IMR-90 (cell line): ENCODE results near the gene TRPV3.

Experiments
- BHLHE40 ChIP-seq: fragments of 150-350 bp; IDR thresholded peaks from 2 replicates; pipeline ENCODE4 v1.6.1; 2016; ENCODE audit warnings: mild to moderate bottlenecking, low read depth, low read length
- CHD1 ChIP-seq: IDR thresholded peaks from 2 replicates; pipeline ENCODE4 v1.6.1; 2012; ENCODE audit warnings: low read depth, low read length, improper control_type of control experiment
- MXI1 ChIP-seq: IDR thresholded peaks from 2 replicates; pipeline ENCODE4 v1.6.1; 2012; ENCODE audit warnings: low read depth, mild to moderate bottlenecking, low read length, moderate library complexity, borderline replicate concordance
- NFE2L2 ChIP-seq: fragments of 150-350 bp; IDR thresholded peaks from 2 replicates; pipeline ENCODE4 v1.6.1; 2016; ENCODE audit warnings: low read depth, mild to moderate bottlenecking, low read length
- POLR2A ChIP-seq: IDR thresholded peaks from 2 replicates; pipeline ENCODE4 v1.6.1; 2012; ENCODE audit warnings: mild to moderate bottlenecking, low read depth, low read length
- RAD21 ChIP-seq: IDR thresholded peaks from 2 replicates; pipeline ENCODE4 v1.6.1; 2012; ENCODE audit warnings: low read length, improper control_type of control experiment
- RCOR1 ChIP-seq: IDR thresholded peaks from 2 replicates; pipeline ENCODE4 v1.6.1; 2012; ENCODE audit warnings: mild to moderate bottlenecking, low read length, improper control_type of control experiment; ENCODE audit not compliant: insufficient replicate concordance
- RFX5 ChIP-seq: IDR thresholded peaks from 2 replicates; pipeline ENCODE4 v1.8.0; 2012; ENCODE audit warnings: low read depth, mild to moderate bottlenecking, low read length, moderate library complexity
- SMC3 ChIP-seq: fragments of 150-350 bp; IDR thresholded peaks from 2 replicates; pipeline ENCODE4 v1.6.1; 2016; ENCODE audit warnings: low read depth, mild to moderate bottlenecking, antibody characterized with exemption, low read length, moderate library complexity
- TF ChIP-seq, protein P1 (sequence below): conservative IDR thresholded peaks from 2 replicates; pipeline ENCODE4 v1.5.1; 2012; ENCODE audit warnings: mild to moderate bottlenecking, low read depth, low read length, improper control_type of control experiment
- TF ChIP-seq, protein P2 (sequence below): fragments of 150-350 bp; IDR thresholded peaks from 2 replicates; pipeline ENCODE4 v1.6.1; 2016; ENCODE audit warnings: low read depth, mild to moderate bottlenecking, low read length, moderate library complexity, borderline replicate concordance
- TF ChIP-seq, protein P3 (sequence below): fragments of 150-350 bp; IDR thresholded peaks from 2 replicates; pipeline ENCODE4 v1.6.1; 2017; ENCODE audit warnings: mild to moderate bottlenecking, antibody characterized with exemption, low read length, low read depth

DNA sequence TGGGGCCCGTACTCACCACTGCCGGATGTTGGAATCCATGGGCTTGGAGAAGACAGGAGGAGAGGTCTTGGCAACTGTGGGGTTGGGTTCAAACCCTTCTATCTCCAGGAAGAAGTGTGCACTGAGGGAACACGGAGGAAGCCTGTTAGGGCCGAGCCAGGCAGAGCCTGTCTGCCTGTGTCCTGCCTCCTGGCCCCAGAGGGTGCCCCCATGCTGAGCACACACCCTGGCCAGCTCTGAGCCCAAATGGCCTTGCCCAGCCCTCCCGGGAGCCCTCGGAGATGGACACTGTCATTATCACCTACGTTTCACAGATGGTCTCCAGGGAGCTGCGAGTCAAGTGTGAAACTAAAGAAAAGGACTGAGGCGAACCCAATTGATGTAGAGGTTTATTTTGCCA lies 12.5 kb downstream of the TRPV3 start:
- TF ChIP-seq SMC3 (no peak), MXI1 (no peak), RAD21 (no peak), POLR2A (no peak), BHLHE40 (no peak), RFX5 (no peak), RCOR1 (no peak), CHD1 (no peak), NFE2L2 (no peak)
- TF ChIP-seq, protein P1, sequence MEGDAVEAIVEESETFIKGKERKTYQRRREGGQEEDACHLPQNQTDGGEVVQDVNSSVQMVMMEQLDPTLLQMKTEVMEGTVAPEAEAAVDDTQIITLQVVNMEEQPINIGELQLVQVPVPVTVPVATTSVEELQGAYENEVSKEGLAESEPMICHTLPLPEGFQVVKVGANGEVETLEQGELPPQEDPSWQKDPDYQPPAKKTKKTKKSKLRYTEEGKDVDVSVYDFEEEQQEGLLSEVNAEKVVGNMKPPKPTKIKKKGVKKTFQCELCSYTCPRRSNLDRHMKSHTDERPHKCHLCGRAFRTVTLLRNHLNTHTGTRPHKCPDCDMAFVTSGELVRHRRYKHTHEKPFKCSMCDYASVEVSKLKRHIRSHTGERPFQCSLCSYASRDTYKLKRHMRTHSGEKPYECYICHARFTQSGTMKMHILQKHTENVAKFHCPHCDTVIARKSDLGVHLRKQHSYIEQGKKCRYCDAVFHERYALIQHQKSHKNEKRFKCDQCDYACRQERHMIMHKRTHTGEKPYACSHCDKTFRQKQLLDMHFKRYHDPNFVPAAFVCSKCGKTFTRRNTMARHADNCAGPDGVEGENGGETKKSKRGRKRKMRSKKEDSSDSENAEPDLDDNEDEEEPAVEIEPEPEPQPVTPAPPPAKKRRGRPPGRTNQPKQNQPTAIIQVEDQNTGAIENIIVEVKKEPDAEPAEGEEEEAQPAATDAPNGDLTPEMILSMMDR: no peak
- TF ChIP-seq, protein P2, sequence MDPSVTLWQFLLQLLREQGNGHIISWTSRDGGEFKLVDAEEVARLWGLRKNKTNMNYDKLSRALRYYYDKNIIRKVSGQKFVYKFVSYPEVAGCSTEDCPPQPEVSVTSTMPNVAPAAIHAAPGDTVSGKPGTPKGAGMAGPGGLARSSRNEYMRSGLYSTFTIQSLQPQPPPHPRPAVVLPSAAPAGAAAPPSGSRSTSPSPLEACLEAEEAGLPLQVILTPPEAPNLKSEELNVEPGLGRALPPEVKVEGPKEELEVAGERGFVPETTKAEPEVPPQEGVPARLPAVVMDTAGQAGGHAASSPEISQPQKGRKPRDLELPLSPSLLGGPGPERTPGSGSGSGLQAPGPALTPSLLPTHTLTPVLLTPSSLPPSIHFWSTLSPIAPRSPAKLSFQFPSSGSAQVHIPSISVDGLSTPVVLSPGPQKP: no peak
- TF ChIP-seq, protein P3, sequence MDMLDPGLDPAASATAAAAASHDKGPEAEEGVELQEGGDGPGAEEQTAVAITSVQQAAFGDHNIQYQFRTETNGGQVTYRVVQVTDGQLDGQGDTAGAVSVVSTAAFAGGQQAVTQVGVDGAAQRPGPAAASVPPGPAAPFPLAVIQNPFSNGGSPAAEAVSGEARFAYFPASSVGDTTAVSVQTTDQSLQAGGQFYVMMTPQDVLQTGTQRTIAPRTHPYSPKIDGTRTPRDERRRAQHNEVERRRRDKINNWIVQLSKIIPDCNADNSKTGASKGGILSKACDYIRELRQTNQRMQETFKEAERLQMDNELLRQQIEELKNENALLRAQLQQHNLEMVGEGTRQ: no peak
